Upper lobe of left lung (tissue), 4 donors: ENCODE data around the gene CFL1.
A peak's percentile ranks its signal among the peaks of the same experiment; 100 is the strongest.

Source experiments
- POLR2A ChIP-seq, 4 donors: fragments of 450-650 bp; IDR thresholded peaks; one replicate each; pipeline ENCODE4 v1.5.1; 2016 to 2017; ENCODE audit warnings: antibody characterized with exemption in 4 of 4, mild to moderate bottlenecking in 2 of 4
- POLR2AphosphoS5 ChIP-seq, 2 donors: sonication (generic); formaldehyde crosslinking; IDR thresholded peaks; one replicate each; pipeline ENCODE4 v1.5.1; 2017; ENCODE audit warnings: antibody characterized with exemption in 2 of 2
- TF ChIP-seq, protein P1 (sequence below), 6 experiments: fragments of 450-650 bp in 4 of 6; fragments of 200-600 bp in 2 of 6; sonication (generic) in 2 of 6; IDR thresholded peaks; one replicate each; pipeline ENCODE4 v1.5.1; 2016 to 2019; ENCODE audit warnings: antibody characterized with exemption in 6 of 6

DNA sequence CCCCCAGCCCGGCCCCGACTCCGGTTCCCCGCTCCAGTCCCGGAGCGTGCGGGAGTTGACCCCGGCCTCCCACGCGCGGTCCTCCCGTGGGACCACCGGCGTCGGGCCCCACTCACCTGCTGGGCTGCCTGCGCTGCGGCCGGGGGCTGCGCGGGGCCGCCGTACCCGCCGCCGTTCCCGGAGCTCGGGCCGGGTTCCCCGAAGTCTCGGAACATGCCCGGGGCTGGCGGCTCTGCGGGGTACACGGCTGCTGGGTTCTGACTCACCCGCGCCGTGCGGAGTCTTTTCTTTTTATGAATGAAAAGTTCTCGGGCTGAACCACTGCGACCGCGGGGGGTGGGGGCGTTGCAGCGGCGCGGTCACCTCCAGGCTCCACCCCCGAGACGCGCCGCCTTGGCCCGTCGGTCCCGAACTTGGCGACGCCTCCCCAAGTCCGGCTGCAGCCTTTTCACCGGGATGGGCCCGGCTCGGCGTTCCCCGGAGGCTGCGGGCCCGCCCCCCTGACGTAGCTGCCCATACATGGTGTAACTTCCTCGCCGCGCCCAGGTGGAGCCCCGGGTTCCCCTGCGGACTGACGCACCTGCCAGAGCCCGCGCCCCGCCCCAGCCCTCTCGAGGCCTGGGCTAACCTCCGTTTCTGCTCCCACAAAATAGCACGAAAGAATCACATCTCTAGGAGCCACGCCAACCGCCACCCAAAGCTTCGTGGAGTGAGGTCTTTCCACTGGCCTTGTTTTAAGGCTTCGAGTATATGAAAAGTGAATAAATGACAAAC is 42.3 kb upstream of the CFL1 start, which contains the start of gene FOSL1:
- peak in 3 of 4 donors; percentile 64 to 81 (median 73) for TF ChIP-seq POLR2A (IDR thresholded peaks at IDR 0.05)
- TF ChIP-seq, protein P1, sequence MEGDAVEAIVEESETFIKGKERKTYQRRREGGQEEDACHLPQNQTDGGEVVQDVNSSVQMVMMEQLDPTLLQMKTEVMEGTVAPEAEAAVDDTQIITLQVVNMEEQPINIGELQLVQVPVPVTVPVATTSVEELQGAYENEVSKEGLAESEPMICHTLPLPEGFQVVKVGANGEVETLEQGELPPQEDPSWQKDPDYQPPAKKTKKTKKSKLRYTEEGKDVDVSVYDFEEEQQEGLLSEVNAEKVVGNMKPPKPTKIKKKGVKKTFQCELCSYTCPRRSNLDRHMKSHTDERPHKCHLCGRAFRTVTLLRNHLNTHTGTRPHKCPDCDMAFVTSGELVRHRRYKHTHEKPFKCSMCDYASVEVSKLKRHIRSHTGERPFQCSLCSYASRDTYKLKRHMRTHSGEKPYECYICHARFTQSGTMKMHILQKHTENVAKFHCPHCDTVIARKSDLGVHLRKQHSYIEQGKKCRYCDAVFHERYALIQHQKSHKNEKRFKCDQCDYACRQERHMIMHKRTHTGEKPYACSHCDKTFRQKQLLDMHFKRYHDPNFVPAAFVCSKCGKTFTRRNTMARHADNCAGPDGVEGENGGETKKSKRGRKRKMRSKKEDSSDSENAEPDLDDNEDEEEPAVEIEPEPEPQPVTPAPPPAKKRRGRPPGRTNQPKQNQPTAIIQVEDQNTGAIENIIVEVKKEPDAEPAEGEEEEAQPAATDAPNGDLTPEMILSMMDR (IDR thresholded peaks at IDR 0.05): peak in 1 of 6 experiments; percentile 9
- peak; percentile 52 to 72 for TF ChIP-seq POLR2AphosphoS5 (IDR thresholded peaks at IDR 0.05)
